NCI-H774 (cell line): Measurements from ENCODE around the gene TMEM260.

Source experiments
- DNase-seq: peaks from one replicate; lab custom pipeline; 2025; lab: John Stamatoyannopoulos, UW

The TMEM260 gene

DNA sequence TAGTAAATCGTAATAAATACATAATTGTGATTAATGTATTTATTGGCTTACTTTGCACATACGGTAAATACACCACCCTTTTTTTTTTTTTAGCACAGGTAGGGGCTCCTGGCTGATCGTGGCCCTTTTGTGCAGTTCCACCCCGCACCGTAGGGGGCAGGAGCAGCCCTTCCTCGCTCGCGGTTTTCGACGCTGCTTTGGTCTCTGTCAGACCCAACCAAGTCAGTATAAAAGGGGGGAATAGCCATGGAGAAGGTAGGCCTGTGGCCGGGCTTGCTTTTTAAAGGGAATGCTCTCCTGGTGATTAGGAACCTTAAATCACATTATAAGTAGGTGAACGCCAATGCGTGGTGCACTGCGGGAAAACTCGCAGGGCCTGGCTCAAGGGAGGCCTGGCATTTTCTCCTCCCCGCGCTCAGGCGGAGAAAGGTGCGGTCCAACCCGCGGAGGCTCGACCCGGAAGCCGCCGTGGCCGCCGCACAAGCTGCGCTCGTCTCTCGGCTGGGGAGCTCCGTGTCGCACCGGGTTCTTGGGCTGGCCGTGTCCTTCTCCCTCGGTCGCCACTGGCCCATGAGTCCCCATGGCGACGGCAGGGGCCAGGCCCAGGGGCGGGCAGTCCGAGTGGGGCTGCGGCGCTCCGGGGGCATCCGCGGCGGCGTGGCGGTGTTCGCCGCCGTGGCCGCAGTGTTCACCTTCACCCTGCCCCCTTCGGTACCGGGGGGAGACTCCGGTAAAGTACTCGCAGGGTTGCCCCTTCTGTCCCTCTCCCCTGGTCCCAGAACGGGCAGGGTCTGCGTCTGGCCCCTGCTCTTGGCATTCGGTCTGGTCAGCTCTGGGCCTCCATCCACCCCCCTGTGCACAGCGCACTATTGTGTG is at the start of gene TMEM260:
Gene TMEM260 (plus strand): TSS at position 454 of the 876 bp plus-strand sequence. CDS start 117 bp downstream, at position 571.
- peak; percentile 75 for DNase-seq

DNA sequence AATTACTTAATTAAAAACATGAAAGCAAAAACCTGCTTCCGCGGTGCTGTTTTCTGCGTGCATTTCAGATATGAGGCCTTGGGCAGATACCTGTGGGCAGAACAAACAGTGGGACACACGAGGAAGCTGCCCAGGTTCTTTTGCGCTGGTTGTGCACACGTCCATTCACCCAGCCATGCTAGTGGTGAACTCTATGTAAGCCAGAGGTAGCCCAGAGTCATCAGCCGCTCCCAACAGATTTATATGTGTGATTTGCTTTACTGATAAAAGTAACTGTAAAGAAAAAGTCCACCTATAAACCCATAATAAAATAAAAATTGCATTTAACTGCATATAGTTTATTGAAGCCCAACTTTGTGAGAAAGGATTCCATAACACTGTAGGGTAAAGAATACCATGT is 47.1 kb upstream of the TMEM260 start:
- no peak for DNase-seq

DNA sequence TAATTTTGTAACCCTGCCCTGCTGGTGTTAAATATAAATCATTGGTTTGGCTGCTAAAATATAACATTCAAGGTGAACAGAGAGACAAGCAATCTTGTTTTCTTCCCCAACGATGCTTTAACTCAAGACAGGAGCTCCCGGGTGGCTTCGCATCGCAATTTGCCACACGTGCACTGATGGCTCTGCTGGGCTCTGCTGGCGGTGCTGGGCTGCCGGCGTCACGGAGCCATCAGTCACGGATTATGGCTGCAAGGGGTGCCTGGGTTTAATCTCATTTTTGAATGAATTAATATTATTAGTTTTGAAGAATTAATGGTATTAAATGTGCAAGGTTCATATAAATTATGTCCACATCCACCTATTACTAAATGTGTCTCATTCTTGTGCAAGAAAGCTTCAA is 44.9 kb upstream of the TMEM260 start:
- no peak for DNase-seq

DNA sequence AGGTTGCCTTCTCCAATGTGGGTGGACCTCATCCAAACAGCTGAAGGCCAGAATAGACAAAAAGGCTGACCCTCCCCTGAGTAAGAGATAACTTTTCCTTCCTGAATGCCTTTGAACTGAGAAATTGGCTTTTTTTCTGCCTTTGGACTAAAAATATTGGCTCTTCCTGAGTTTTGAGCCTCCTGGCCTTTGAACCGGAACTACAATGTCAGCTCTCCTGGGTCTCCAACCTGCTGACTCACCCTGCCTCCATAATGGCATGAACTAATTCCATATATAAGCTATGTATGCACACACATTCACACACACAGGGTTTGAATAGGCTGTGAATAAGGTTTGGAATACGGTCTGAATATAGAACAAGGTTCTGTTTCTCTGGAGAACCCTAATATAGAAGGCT is 39.7 kb upstream of the TMEM260 start:
- no peak for DNase-seq

DNA sequence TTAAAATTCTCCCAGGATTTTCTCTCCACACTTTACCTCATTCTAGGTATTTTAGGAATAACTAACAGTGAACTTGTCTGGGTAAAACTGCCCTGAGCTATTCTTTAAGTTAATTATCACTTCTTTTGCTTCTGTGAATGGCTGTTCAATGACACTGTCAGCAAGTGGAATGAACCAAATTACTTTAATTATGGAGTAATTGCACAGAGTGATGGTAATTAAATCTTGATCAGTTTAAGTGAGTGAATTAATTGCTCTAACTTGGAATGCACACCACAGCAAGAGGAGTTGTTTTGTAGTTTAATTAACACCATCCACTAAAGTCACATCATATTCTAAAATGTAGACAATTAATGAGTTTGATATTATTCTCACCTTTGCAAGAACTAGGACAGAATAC is 36.2 kb upstream of the TMEM260 start:
- DNase-seq: no peak

DNA sequence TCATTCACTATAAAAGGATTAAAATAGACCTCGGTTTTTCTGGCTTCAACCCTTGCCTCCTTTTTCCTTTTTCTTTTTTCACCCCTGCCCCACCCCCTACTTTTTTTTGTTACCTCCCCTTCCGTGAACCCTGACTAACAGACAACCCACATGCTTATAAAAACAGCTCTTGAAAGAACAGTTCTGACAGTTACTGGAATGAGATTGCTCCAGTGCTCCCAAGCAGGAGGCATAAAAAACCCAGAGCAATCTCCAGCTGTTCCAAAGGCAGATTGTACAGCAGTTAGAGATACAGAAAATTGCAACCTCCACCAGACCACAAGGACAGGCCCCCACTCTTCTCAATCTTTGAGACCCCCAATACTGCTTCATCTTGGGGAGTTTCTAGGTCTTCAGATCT is 29.9 kb upstream of the TMEM260 start:
- DNase-seq: no peak

DNA sequence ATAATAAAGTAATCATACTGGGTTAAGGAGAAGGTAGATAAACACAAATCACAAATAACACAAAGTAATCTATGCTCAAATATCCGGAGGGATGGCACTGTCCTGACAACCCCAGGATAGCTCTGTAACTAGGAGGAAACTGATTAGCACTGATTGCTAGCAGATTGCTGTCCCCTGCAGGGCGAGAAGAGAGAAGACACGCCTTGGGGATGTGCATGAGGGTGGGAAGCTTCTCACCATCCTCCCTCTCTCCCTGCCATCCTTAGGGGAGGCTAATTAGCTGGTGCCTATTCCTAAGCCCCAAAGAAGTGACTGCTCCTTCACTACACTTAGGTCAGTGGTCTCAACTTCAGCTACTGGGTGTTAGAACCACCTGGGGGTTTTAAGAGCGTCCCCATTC is 27.0 kb upstream of the TMEM260 start:
- no peak for DNase-seq

DNA sequence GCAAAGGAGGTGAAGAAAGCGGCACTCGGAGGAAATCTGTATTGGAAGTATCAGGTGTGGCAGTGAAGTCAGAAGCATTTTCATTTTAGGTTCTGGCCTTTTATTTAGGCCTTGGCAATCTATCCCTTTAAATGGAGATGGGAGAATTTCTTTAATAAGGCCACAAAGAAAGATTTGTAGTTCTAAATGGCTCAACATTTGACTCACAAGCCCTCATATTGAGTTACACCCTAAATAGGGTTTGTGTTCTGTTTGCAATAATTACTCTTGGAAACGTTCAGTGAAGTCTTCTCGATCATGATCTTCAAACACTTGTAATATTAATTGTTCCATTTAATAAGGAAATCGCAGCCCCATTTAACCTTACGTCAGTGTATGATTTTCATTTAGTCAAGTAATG is 25.3 kb upstream of the TMEM260 start:
- no peak for DNase-seq

DNA sequence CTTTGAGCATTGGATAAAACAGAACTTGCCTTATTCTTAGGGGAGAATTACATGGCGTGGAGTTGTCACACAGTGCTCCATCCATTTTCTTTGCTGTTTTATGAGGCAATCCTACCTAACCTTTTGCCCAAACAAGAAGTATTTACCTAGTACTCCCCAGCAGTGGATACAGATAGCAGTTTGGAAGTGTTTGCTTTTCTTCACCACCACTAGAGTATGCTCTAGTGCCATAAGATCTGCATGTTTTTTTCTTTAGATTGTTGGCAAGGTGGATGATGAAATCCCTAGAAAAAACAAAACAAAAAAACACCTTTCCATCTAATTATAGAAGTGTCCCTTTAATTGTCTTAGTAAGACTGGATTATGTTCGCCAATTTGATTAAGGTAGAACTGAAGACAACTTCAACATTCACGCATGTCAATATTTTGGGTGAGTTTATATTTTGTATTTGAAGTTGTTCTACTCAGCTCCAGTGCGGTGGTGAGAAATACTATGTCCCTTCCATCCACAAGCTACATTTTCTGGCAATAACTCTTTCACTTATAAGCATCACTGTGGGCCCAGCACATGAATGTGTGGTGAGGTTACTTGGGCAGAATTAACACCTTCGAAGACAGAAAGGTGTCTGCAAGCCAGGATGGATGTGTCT is 23.6 kb upstream of the TMEM260 start:
- DNase-seq: peak; percentile 25

DNA sequence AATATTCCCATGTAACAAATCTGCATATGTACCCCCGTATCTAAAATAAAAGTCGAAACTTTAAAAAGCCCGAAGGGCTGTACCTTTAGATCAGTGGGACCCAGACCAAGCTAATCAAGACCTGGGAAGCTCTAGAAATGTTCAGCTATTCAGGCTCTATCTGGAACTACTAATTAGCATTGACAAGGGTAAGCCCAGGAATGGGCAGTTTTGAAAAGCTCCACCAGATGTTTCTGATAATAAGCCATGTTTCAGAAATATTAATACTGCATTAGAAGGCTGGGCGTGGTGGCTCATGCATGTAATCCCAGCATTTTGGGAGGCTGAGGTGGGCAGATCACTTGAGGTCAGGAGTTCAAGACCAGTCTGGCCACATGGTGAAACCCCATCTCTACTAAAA is 20.4 kb upstream of the TMEM260 start:
- DNase-seq: no peak

DNA sequence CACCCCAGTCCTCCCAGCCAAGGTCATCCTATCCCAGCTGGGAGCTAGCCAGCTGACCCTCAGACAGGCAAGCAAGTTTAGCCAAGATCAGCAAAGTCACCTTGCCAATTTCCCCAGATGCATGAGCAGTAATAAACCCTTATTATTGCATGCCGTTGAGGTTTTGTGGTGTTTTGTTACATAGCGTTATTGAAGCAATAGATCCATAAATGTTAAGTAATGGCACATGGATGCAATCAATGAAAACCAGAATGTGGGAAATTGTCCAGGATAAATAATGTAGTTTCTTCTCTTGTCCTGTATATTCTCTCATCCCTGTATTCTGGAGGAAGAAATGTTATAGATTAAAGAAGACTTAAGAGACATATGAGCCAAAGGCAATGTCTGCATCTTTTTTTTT is 18.0 kb upstream of the TMEM260 start:
- no peak for DNase-seq

DNA sequence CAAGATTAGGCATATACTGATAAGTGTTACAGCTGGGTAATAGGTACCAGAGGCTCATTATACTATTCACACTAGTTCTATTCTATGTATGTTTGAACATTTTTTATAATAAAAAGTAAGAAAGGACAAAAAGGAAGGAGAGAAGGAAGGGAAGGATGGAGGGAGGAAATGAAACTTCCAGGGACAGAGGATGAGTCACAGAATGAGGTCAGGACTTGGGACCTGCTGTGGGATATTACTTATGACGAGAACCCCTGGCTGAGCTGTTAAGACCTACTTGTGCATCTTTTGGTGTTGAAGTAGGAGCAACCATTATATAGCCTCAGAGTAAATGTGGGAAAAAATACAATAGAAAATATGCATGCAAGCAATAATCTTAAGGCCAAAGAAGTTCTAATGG is 16.7 kb upstream of the TMEM260 start:
- no peak for DNase-seq

DNA sequence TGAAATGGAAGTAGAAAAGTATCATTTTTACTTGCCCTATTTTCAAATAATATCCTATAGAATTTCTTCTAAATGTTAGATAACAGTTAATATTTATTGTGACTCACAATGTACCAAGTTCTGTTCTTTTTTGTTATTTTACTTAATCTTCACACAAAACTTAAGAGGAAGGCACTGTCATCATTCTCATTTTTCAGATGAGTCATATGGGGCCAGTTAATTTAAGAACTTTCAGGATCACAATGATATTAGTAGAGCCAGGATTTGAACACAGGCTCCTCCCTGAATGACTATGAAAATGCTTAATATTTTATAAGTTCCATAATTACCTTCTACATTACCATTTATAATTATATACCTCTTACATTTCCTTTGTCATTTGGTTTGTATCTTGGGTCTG is 10.4 kb upstream of the TMEM260 start:
- no peak for DNase-seq

DNA sequence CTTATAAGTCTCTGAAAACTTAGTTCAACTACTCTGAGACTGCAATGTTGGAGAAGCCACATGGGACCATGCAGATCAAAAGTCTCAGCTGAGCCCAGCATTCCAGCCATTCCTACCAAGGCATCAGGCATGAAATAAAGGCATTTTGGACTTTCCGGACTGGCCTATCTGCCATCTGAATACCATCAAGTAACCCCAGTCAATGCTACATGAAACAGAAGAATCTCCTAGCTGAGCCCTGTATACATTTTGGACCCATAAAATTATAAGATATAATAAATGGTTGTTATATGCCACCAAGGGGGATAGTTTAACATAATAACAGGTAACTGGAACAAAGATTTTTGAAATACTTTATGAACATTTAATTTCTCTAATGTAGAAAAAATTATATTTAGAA is 9.3 kb upstream of the TMEM260 start:
- DNase-seq: no peak

DNA sequence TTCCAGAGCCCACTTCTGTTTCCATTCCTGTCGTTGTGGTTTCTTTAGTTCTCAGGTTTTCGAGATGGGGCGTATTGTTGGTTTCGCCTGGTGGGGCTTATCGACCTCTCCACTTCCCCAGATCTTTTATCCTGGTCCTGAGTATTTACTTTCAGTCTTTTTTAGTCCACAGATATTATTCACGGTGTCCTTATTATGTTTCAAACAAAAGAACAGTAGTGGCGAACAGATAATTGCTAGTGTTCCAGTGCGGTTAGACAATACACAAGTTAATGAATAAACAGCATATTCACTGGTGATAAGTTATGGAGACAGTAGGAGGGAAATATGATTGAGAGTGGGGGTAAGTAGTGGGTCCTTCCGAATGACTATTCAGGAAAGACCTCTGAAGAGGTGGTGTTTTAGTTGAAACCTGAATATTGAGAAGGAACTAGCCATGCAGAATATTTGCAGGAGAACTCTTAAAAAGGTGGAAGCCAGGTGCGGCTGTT is 668 bp downstream of the TMEM260 start:
- peak; percentile 6 for DNase-seq

DNA sequence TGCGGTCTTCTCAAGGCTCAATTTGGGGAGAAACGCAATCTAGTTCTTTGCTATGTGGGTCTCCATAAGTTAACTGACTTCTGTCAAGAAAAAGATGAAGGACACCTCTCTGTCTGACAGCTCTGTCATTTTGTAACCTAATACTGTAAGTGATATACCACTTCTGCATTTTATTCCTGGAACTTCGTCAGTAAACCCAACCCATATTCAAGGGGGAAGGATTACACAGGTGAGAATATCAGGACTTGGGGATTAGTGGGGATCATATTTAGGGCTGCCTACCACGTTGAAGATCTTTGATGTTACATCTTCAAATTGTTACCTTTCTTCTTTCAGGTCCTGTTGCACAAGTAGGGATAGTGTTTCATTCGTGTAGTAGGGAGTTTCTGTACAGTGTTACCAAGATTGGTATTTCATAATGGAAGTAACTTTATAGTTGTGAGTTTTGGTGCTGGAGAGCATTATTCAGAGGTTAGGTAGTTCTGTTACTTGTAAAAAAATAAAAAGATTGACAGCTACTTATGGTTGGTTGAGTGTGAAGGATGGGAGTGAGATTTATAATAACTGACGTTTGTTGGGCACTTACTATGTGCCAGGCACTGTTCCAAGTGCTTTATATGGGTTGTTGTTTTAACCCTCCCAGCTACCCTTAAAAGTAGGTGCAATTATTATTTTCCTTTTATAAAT is 1.6 kb downstream of the TMEM260 start:
- no peak for DNase-seq

DNA sequence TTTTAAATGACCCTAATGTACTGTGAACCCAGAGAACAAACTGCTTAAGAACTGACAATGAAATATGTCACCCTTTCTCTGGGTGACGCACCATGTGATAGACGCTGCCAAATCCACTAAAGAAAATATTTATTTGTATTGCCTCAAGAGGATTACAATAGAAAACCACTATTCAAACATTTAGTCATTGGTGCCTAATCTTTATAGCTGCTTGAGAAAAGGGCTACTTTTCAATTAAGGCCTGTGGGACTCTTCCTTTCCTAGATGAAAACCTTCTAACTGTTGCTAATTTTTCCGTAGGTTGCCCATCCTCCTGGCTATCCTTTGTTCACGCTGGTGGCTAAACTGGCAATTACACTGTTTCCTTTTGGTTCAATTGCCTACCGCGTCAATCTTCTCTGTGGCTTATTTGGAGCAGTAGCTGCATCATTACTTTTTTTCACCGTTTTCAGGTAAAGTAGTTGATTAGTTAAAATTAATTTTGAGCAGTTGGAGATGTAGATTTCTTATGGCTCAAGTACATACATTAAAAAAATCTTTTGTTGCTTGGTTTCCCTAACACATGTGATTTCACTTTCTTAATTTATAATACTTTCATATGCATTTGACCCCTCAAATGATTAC is 6.0 kb downstream of the TMEM260 start:
- DNase-seq: peak; percentile 57

DNA sequence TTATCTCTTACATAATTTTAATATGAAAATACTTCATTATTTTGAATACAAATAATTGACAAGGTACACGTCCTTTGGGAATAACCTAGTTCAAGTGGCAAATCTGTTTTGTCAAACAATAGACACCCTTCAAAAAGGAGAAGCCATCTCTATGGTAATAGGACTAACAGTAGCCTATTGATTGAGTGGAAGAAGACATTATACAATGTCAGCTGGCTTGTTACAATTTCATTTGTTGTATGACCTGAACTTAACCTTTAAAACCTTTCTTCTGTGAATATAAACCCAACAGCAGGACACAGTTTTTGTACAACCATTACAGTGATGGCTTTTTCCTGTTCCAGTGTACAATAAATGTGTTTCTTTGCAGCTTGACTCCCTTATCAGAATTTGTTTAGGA is 8.1 kb downstream of the TMEM260 start:
- no peak for DNase-seq

DNA sequence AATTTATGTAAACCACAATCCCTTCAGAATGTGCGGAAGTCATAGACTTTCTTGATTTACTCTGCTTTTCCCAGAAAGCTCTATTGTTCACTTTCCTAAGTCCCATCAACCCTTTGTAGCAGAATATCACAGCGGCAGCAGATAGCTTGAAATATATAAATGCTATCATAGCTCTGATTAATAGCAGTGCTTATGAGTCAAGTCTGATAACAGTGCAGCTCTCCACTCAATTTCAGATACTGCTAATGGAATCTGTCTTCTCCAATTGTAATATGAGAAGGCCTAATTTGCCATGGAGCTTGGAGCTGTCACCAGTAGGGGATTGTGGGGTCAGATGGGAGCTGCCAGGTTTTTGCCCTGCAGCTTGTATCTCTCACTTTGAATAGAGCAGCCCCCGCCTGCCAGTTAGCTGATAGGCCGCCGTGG is 10.9 kb downstream of the TMEM260 start:
- no peak for DNase-seq

DNA sequence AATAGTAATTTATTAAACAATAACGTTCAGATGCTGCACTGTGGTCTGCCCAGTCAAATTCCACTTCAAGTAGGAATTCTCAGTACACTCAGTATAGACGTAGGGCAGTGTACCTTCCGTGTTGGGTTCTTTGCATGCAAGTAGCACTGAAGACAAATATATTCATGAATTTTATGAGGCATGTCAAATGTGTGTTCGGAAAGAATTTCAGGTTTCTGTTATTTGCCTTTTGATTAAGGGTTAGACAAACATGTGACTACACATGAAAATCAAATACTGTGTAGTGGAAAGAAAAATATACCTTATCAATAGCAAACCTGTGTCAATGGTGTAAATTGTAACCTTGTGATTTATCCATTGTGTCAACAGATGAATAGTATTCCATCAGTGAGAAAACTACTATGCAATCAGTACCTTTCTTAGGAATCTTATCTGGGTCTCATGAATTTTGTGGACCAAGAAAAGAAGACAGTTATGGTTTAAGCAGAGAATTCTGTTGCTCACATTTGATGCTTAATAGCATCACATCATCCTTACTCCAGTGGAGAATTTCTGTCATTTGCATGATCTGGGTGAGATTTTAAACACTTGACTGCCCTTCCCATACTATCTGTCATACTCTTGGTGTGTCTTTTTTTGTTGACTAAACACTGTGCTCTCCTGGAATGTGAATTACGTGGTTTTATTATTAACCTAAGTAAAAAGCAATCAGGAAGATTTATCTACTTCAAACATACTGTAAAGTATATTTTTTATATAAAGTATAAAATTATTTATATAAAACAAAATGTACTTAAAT is 13.3 kb downstream of the TMEM260 start:
- no peak for DNase-seq

DNA sequence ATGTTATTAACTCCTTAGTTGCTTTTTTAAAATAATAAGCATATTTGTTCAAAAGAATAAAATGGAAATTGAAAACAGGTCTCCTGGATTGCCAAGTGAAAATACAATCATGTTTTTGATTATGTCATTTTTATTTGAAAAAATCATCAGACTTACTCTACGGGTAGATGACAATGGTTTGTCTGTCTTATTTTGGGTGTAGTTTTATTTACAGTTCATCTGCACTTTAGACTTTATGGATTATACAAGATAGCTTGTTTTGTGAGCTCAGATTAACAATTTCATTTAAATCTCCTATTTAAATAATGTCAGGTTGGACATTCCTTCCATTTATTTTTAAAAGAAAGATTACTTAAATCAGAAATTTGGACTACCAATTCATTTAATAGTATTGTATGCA is 14.8 kb downstream of the TMEM260 start:
- DNase-seq: no peak

DNA sequence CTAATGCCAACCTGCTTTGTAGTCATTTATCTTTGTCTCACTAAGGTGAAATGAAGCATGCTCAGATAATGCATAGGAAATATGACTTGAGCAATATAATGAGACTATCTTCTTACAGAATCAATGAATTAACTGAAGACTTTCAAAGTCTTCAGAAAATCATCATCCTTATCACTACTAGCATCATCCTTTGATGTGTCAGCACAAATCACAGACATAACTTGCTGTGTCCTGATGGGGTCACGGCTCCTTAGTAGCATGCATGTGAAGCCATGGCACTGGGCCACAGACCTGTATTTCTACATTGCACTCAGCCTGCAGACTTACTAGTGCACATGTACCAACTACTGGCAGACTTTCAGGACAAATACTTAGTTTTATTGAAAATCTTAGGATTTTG is 18.9 kb downstream of the TMEM260 start:
- DNase-seq: no peak
